ENCODE results near the gene NETO2.
"Not testable (repeated sequence)": the region's sequence is repeated elsewhere in the genome, so short reads cannot be mapped to it uniquely, and the experiment has no call there.

Gene NETO2

DNA sequence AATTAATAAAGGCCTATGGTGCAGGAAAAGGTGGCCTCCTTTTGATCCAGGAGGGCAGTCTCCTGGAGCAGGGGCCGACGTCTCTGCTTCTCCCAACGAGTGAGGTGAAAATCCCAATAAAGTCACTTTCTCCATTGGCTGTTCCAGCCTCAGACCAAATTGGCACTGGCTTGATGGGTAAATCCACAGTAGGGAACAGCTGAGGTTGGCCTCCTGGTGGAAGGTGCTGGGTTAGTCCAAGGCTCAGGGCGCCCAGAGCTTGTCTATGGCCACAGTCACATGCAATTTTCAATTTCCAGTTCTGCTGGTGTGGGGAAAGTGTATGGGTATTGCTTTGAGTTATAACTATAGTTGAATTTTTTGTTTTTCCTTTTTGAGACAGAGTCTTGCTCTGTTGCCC is 79.0 kb downstream of the NETO2 start:
- DNase-seq (ENCODE audit: low read depth) = no peak

DNA sequence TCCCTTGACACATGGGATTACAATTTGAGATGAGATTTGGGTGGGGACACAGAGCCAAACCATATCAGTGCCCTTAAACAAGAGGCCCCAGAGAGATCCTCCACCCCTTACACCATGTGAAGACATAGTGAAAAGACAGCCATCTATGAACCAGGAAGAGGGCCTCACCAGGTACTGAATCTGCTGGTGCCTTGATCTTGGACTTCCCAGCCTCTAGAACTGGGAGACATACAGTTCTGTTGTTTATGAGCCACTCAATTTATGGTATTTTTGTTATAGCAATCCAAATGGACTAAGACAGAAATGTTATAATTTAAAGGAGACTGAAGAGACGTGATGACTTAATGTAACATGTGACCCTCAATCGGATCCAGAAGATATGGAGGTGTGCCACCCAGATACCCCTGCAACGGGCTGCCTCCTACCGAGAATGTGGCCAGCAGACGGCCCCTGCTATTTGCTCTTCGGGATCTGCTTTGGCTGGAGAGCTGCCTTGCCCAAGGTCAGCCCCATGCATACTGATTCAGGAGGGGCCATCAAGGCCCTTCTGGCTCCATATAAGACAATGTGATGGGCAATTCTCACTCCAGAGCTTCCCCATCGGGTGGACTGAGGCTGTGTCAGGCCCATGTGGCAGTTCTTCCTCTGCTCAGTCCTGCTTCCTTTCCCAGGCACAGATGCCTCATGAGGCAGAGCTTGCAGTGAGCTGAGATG is 80.6 kb downstream of the NETO2 start:
- DNase-seq (ENCODE audit: low read depth) = no peak

DNA sequence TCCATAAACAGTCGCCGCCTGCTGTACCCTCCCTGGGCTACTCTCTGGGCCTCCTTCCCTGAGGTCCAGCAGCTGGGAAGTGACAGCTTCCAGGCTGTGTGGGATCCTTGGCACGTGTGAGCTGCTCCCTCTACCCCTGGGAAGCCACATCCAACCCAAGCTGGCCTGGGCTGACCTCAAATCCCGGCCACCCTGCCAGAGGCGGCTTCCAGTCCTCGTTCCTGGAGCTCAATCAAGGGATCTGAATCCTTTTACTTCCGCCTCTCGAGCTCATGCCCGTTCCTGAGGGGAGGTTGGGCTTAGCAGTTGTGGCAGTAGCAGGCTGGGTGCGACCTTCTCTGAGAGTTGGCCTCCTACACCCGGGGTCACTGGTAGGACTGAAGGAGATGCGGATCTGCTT is 82.5 kb downstream of the NETO2 start:
- no peak for DNase-seq (ENCODE audit: low read depth)

- no peak for DNase-seq (ENCODE audit: low read depth)
Observed at GRCh38 chr16:47060596-47060995, 83.1 kb downstream of the NETO2 start.

DNA sequence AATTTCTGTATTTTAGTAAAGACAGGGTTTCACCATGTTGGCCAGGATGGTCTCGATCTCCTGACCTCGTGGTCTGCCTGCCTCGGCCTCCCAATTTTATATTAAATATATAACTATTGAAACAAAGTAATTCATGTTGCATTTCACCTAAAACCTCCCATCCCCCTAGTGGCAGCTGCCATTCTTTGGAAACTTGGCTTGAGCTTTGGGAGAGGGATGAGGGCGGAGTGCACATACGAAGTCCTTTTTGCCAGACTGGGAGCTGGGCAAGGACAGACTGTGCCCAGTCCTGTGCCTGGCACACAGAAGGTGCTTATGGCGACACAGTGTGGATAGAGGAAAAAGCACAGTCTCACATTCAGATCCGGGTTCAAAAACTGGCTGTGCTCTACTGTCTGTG is 83.8 kb downstream of the NETO2 start:
- no peak for DNase-seq (ENCODE audit: low read depth)

GRCh38 chr16:47059130-47059529 is 84.6 kb downstream of the NETO2 start:
- not testable (repeated sequence) for DNase-seq (ENCODE audit: low read depth)

- no peak for DNase-seq (ENCODE audit: low read depth)
Observed at GRCh38 chr16:47058295-47059086, 85.3 kb downstream of the NETO2 start.

- DNase-seq (ENCODE audit: low read depth) = no peak
Observed at GRCh38 chr16:47057630-47057993, 86.1 kb downstream of the NETO2 start.

- no peak for DNase-seq (ENCODE audit: low read depth)
Observed at GRCh38 chr16:47056688-47057629, 86.8 kb downstream of the NETO2 start.

DNA sequence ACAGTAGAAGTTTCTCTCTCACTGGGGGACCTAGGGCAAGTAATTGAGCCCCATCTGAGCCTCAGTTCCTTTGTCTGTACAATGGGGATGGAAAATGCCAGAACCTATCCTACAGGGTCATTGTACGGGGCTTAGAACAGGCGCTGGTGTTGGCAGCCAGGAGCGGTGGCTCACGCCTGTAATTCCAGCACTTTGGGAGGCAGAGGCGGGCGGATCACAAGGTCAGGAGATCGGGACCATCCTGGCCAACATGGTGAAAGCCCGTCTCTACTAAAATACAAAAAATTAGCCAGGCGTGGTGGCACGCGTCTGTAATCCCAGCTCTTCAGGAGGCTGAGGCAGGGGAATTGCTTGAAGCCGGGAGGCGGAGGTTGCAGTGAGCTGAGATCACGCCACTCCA is 87.7 kb downstream of the NETO2 start:
- DNase-seq (ENCODE audit: low read depth) = not testable (repeated sequence)

DNA sequence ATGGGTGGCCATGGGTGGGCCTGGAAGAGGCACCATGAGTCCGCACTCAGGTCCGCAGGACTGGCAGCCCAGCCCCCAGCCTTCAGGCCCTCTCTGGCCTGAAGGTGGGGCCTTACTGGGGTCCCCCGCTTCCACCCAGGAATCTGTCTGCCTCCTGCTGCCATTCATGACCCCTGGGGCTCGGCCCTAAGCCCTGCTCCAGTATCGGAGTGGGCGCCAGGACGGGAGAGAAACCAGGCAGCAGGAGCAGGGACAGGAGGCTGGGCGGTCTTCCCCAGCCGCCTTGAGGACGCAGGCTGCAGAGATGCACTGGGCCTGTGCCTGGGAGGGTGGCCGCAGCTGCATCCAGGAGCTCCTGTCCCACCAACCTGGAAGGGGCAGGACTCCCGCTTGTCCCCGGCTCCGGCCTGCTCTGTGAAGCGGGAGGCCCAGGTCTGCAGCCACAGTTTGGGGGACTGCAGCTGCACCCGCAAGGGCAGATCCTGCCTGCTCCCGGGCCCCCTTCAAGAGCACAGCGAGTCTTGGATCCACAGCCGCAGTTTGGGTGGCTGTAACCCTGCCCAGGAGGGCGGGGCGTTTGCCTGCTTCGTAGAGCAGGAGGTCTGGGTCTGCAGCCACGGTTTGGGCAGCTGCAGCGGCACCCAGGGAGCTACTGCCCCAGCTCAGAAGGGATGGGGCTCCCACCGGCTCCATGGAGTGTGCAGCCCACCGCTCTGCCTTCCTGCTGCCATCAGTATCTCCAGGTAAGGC is 88.4 kb downstream of the NETO2 start:
- DNase-seq (ENCODE audit: low read depth) = no peak

- no peak for DNase-seq (ENCODE audit: low read depth)
Observed at GRCh38 chr16:47054306-47054705, 89.4 kb downstream of the NETO2 start.

DNA sequence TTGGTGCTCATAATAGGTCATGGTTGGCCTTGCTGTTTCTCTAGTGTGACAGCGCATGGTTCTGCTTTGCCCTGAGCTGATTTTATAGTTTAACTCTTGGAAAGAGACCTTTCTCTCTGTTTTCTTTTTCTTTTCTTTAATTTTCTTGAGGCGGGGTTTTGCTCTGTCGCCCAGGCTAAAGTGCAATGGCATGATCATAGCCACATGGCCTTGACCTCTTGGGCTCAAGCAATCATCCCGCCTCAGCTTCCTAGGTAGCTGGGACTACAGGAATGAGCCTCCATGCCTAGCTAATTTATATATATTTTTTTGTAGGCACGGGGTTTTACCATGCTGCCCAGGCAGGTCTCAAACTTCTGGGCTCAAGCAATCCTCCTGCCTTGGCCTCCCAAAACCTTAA is 89.8 kb downstream of the NETO2 start:
- DNase-seq (ENCODE audit: low read depth) = no peak

GRCh38 chr16:47052666-47053640 is 90.8 kb downstream of the NETO2 start:
- DNase-seq (ENCODE audit: low read depth) = no peak

GRCh38 chr16:47051031-47051430 is 92.7 kb downstream of the NETO2 start:
- no peak for DNase-seq (ENCODE audit: low read depth)

DNA sequence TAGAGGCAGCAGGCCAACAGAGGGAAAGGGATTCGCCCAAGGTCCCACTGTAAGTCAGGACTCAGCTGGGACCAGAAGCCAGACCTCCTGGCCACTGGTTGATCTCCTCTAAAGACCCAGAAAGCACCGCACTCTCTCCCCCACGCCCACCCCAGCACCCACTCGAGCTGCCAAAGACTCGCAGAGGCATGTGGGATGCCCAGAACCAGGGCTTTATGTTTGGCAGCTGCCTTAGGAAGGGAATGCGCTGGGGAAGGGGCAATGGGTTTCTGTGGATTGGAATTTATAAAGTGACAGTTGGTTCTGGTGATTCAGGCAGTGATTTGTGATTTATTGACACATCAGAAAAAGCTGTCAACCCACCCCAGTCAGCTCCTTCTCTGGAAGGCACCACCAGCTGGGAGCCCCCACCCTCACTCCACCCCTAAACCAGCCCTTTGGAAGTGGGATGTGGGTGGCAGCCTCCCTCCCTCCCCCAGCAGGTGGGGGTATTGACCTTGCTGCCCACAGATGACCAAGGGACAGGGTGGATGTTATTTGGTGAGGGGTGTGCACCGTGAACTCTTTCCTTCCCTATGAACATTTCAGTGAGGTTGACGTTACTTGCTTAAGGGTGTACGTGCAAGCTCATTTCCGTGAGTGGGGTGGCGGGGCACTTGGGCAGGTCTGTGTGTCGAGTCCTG is 93.7 kb downstream of the NETO2 start:
- no peak for DNase-seq (ENCODE audit: low read depth)

- DNase-seq (ENCODE audit: low read depth) = no peak
Observed at GRCh38 chr16:47047524-47048203, 96.1 kb downstream of the NETO2 start.

GRCh38 chr16:47046726-47047523 is 96.8 kb downstream of the NETO2 start:
- no peak for DNase-seq (ENCODE audit: low read depth)

DNA sequence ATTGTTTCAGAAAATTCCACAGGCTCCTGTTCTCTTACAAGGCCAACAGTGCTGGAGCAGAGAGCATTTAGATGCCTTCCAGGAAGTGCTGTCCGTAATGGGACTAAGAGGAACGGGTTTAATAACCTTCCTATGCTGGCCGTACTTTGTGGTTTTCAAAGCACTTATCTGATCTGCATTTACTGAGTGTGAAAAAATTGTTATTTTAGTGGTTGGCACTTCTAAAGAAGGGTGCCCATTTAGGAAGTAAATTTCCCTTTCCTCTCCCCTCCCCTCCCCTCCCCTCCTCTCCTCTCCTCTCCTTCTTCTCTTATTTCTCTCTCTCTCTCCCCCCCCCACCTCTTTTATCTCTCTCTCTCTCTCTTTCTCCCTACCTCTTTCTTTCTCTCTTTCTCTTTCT is 98.3 kb downstream of the NETO2 start:
- DNase-seq (ENCODE audit: low read depth) = no peak

Data from activated T-cell treated with anti-CD3 and anti-CD28 coated beads for 24 hours (primary cell).